Ishikawa (cell line): Measurements from ENCODE around the gene ZNF142.

Source experiments
- CEBPB ChIP-seq: IDR thresholded peaks from 2 replicates; pipeline ENCODE4 v1.6.1; 2012
- CREB1 ChIP-seq: IDR thresholded peaks from 2 replicates; pipeline ENCODE4 v1.6.1; 2012; ENCODE audit warnings: low read depth
- EGR1 ChIP-seq: IDR thresholded peaks from 2 replicates; pipeline ENCODE4 v1.6.1; 2012
- EP300 ChIP-seq: IDR thresholded peaks from 2 replicates; pipeline ENCODE4 v1.6.1; 2012; ENCODE audit warnings: borderline replicate concordance
- FOXM1 ChIP-seq: IDR thresholded peaks from 2 replicates; pipeline ENCODE4 v1.6.1; 2012; ENCODE audit warnings: low read depth, borderline replicate concordance
- MAX ChIP-seq: IDR thresholded peaks from 2 replicates; pipeline ENCODE4 v1.6.1; 2012
- NFIC ChIP-seq: IDR thresholded peaks from 2 replicates; pipeline ENCODE4 v1.6.1; 2012
- RAD21 ChIP-seq: IDR thresholded peaks from 2 replicates; pipeline ENCODE4 v1.6.1; 2012; ENCODE audit warnings: low read depth
- TAF1 ChIP-seq: IDR thresholded peaks from 2 replicates; pipeline ENCODE4 v1.6.1; 2012; ENCODE audit warnings: low read depth, mild to moderate bottlenecking
- TCF12 ChIP-seq: IDR thresholded peaks from 2 replicates; pipeline ENCODE4 v1.6.1; 2012; ENCODE audit warnings: low read depth
- TEAD4 ChIP-seq: IDR thresholded peaks from 2 replicates; pipeline ENCODE4 v1.6.1; 2012
- YY1 ChIP-seq: IDR thresholded peaks from 2 replicates; pipeline ENCODE4 v1.6.1; 2012; ENCODE audit warnings: low read depth
- ZBTB7A ChIP-seq: IDR thresholded peaks from 2 replicates; pipeline ENCODE4 v1.6.1; 2012; ENCODE audit warnings: low read depth
- TF ChIP-seq, protein P1 (sequence below): IDR thresholded peaks from 2 replicates; pipeline ENCODE4 v1.6.1; 2012
- TF ChIP-seq, protein P2 (sequence below): IDR thresholded peaks from 2 replicates; pipeline ENCODE4 v1.6.1; 2012; ENCODE audit warnings: low read depth, mild to moderate bottlenecking

Gene ZNF142

DNA sequence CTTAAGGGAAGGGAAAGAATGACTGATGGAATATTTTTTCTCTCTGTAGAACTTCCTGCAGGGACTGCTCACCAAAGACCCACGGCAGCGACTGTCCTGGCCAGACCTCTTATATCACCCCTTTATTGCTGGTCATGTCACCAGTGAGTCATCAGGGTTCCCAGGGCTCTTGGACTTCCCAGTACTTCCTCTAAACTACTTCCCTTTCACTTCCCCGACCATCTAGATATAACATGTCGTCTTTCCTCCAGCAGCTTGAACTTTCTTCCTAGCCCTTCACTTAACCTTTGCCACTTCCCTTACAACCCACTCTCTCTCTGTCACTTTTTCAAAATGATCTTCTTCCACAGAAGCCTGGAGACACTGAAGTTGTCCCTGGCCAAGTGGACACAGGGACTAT, 19.7 kb upstream of the ZNF142 start:
- TF ChIP-seq ZBTB7A (no peak), FOXM1 (no peak), NFIC (no peak), YY1 (no peak), TAF1 (no peak)
- TF ChIP-seq, protein P1, sequence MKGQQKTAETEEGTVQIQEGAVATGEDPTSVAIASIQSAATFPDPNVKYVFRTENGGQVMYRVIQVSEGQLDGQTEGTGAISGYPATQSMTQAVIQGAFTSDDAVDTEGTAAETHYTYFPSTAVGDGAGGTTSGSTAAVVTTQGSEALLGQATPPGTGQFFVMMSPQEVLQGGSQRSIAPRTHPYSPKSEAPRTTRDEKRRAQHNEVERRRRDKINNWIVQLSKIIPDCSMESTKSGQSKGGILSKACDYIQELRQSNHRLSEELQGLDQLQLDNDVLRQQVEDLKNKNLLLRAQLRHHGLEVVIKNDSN = no peak

DNA sequence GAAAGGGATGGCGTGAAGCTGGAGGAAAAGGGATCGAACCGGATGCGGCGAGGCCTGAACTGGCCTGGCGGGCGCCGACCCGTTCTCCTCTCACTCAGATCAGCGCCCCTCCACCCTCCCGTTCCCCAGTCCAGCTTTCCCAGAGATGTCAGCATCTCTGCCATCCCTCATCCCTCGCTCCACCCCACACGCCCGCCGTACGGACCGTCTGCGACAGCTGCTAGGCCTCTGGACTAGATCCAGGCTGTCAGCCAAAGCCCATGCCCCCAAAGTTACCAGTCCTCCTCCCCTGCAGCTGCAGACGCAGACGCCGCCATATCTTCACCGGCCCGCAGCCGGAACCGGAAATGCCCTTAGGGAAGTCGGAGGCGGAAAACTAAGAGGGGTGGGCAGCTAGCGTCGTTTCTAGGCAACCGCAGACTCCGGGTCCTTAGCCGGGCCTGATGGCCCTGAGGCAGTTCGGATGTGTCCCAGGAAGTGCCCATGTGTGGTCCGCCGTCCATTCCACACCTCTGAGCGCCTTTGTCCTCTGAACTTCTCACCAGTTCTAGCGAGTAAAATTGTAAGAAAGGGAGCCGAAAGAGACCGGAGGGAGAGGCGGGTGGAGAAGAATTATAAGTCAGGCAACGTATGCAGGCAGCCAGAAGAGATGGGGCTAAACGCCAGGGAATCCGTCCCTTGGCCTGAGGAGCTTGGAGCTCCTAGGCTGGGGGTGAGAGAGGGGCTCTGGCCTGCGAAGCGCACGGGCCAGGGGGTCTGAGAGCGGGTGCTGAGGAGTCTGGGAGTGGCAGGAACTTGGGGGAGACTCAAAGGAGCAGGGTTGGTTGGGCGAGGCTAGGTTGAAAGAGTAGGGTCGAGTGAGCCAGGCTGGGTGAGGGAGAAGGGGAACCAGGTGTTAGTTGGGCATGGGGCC, 12.5 kb upstream of the ZNF142 start, which contains the start of the genes RNF25 and STK36:
RNF25 (minus strand) TSS at position 349 of the 913 bp plus-strand sequence; CDS start at position 317, 32 bp downstream.
STK36 (plus strand) TSS at position 433 of the 913 bp plus-strand sequence. CDS start 744 bp downstream, outside the sequence.
- TF ChIP-seq YY1 (peak; percentile 94), RAD21 (no peak), EP300 (peak; percentile 11; the same call in 1 of the 2 replicates), NFIC (no peak), FOXM1 (no peak), TAF1 (peak; percentile 84), TEAD4 (no peak), CREB1 (no peak), EGR1 (no peak), TCF12 (no peak), CEBPB (no peak), ZBTB7A (no peak), MAX (0 out of 2 replicates have a peak, but pooled peaks have one; percentile 17)
- TF ChIP-seq, protein P1 = no peak
- TF ChIP-seq, protein P2, sequence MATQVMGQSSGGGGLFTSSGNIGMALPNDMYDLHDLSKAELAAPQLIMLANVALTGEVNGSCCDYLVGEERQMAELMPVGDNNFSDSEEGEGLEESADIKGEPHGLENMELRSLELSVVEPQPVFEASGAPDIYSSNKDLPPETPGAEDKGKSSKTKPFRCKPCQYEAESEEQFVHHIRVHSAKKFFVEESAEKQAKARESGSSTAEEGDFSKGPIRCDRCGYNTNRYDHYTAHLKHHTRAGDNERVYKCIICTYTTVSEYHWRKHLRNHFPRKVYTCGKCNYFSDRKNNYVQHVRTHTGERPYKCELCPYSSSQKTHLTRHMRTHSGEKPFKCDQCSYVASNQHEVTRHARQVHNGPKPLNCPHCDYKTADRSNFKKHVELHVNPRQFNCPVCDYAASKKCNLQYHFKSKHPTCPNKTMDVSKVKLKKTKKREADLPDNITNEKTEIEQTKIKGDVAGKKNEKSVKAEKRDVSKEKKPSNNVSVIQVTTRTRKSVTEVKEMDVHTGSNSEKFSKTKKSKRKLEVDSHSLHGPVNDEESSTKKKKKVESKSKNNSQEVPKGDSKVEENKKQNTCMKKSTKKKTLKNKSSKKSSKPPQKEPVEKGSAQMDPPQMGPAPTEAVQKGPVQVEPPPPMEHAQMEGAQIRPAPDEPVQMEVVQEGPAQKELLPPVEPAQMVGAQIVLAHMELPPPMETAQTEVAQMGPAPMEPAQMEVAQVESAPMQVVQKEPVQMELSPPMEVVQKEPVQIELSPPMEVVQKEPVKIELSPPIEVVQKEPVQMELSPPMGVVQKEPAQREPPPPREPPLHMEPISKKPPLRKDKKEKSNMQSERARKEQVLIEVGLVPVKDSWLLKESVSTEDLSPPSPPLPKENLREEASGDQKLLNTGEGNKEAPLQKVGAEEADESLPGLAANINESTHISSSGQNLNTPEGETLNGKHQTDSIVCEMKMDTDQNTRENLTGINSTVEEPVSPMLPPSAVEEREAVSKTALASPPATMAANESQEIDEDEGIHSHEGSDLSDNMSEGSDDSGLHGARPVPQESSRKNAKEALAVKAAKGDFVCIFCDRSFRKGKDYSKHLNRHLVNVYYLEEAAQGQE = no peak

DNA sequence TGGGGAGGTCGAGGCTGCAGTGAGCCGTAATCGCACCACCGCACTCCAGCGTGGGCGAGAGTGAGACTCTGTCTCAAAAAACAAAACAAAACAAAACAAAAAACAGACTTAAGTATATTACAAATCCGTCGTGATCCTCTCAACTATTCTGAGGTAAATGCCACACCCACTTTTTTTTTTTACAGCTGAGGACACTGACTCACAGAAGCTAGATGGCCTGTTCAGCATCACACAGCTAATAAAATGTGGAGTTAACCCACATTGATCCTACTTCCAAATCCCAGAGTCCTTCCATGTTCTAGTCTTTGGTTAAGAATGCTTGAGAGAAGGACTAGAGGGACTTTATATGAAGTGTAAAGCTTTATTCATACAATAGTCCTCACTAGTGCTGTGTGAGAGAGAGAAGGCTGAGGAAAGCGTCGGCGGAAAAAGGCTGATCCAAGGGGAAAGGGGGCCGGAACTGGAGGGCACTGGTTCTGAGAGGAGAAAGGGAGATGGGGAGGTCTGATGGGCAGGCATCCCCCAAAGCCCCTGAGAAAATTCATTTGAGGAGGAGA, 11.8 kb upstream of the ZNF142 start:
- TF ChIP-seq TCF12 (no peak), TEAD4 (no peak), TAF1 (no peak), YY1 (no peak), FOXM1 (no peak), CEBPB (no peak), NFIC (no peak), RAD21 (no peak), ZBTB7A (no peak)
- TF ChIP-seq, protein P1 = no peak
- TF ChIP-seq, protein P2 = no peak

DNA sequence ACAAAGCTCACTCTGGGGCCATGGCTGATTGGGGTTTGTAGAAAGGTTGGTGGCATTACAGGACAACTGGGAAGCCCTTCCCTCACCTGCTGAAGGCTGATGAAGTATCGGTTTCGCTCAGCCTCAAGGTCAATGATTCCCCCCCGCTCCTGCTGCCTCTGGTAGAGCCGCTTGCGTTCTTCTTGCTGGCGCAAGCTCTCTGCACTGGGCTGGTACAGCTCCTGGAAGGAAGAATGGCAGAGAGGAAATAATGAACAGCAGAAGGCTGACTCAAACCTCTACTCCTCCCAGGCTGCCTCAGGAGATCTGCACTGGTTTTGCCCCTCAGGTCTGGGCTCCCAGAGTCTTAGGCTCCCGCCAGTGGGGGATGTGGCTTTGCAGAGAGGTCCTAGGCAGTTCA, 5.2 kb upstream of the ZNF142 start:
- TF ChIP-seq, protein P2 = no peak
- TF ChIP-seq ZBTB7A (no peak), FOXM1 (no peak), EGR1 (no peak), TCF12 (no peak), NFIC (no peak), MAX (no peak), TEAD4 (no peak), CREB1 (no peak), CEBPB (no peak), RAD21 (no peak), YY1 (no peak), EP300 (no peak), TAF1 (no peak)
- TF ChIP-seq, protein P1 = no peak
